ENCODE results near the gene AP3M1. TPM values are rescaled to one million over a fixed set of nuclear protein-coding genes. Genes with fewer than 3 reads are reported as not detected.
A peak's percentile ranks its signal among the peaks of the same experiment; 100 is the strongest.
"Not testable (repeated sequence)": the region's sequence is repeated elsewhere in the genome, so short reads cannot be mapped to it uniquely, and the experiment has no call there.

AP3M1 gene
- polyA plus RNA-seq = 10 to 100 TPM; 22.1 to 44.3 (median 39.8) TPM

GRCh38 chr10:74150204-74150989 is at the start of gene AP3M1:
TSS of gene AP3M1 (minus strand) at chr10:74150828. CDS start at chr10:74138379, 12,449 bp downstream.
- no peaks in the 10 kb centered on the region for H3K9me3 Mint-ChIP-seq
- peak within 1 kb of the TSS in 4 of 6 donors; percentile 53 to 78 (median 64) for H3K27ac Mint-ChIP-seq

GRCh38 chr10:74199315-74199714 is 48.7 kb upstream of the AP3M1 start:
- H3K9me3 Mint-ChIP-seq = no peaks in the 10 kb centered on the region
- no peaks in the 10 kb centered on the region for H3K27me3 Mint-ChIP-seq (ENCODE audit: low read depth in 3 of 3)
- H3K4me3 Mint-ChIP-seq = no peak overlapping the region
- H3K36me3 Mint-ChIP-seq = peaks cover 0 to 8% (median 7%) of the 10 kb centered on the region in 3 donors
- DNase-seq = no peak
- H3K27ac Mint-ChIP-seq = no peak overlapping the region
- peaks cover 2 to 8% of the 10 kb centered on the region in 2 donors for H3K4me1 Mint-ChIP-seq

More at GRCh38 chr10:74150204-74150989, at the start of gene AP3M1:
- DNase-seq = no peak
- H3K27me3 Mint-ChIP-seq (ENCODE audit: low read depth in 3 of 3) = peaks cover 0 to 2% (median 1%) of the 10 kb centered on the region in 3 donors
- H3K4me3 Mint-ChIP-seq = no peak within 1 kb of the TSS
- peaks cover 3 to 4% (median 3%) of the 10 kb centered on the region in 3 donors for H3K36me3 Mint-ChIP-seq
- H3K4me1 Mint-ChIP-seq = peaks cover 28 to 31% of the 10 kb centered on the region in 2 donors

- Mint-ChIP-seq H3K27me3 (ENCODE audit: low read depth in 3 of 3) (peaks cover 0 to 2% (median 0%) of the 10 kb centered on the region in 3 donors), H3K4me3 (no peak overlapping the region), H3K4me1 (peaks cover 9 to 17% of the 10 kb centered on the region in 2 donors), H3K36me3 (no peaks in the 10 kb centered on the region), H3K27ac (no peak overlapping the region), H3K9me3 (no peaks in the 10 kb centered on the region)
- no peak for DNase-seq
Observed at GRCh38 chr10:74194999-74195398, 44.4 kb upstream of the AP3M1 start.

GRCh38 chr10:74194545-74194944 is 43.9 kb upstream of the AP3M1 start:
- Mint-ChIP-seq H3K4me3 (no peak overlapping the region), H3K9me3 (no peaks in the 10 kb centered on the region), H3K27ac (peak overlapping the region in 1 of 6 donors; percentile 8), H3K4me1 (peaks cover 13 to 21% of the 10 kb centered on the region in 2 donors), H3K36me3 (no peaks in the 10 kb centered on the region), H3K27me3 (ENCODE audit: low read depth in 3 of 3) (peaks cover 0 to 2% (median 0%) of the 10 kb centered on the region in 3 donors)
- DNase-seq = no peak

- peaks cover 15 to 24% of the 10 kb centered on the region in 2 donors for H3K4me1 Mint-ChIP-seq
- DNase-seq = no peak
- no peaks in the 10 kb centered on the region for H3K9me3 Mint-ChIP-seq
- peaks cover 0 to 2% (median 2%) of the 10 kb centered on the region in 3 donors for H3K27me3 Mint-ChIP-seq (ENCODE audit: low read depth in 3 of 3)
- H3K36me3 Mint-ChIP-seq = no peaks in the 10 kb centered on the region
- H3K27ac Mint-ChIP-seq = peak overlapping the region; percentile 59 to 95 (median 88)
- peak overlapping the region; percentile 19 to 68 (median 65) for H3K4me3 Mint-ChIP-seq
Observed at GRCh38 chr10:74190494-74190893, 39.9 kb upstream of the AP3M1 start.

GRCh38 chr10:74189999-74190421 is 39.4 kb upstream of the AP3M1 start:
- H3K27me3 Mint-ChIP-seq (ENCODE audit: low read depth in 3 of 3) = peaks cover 0 to 2% (median 2%) of the 10 kb centered on the region in 3 donors
- no peaks in the 10 kb centered on the region for H3K9me3 Mint-ChIP-seq
- peak in 2 of 3 donors; percentile 16 to 26 for DNase-seq
- H3K4me3 Mint-ChIP-seq = peak overlapping the region; percentile 19 to 68 (median 65)
- H3K27ac Mint-ChIP-seq = peak overlapping the region; percentile 59 to 95 (median 88)
- peaks cover 15 to 23% of the 10 kb centered on the region in 2 donors for H3K4me1 Mint-ChIP-seq
- no peaks in the 10 kb centered on the region for H3K36me3 Mint-ChIP-seq

GRCh38 chr10:74188617-74189016 is 38.0 kb upstream of the AP3M1 start:
- H3K36me3 Mint-ChIP-seq; H3K27me3 Mint-ChIP-seq (ENCODE audit: low read depth in 3 of 3); DNase-seq; H3K4me3 Mint-ChIP-seq; H3K27ac Mint-ChIP-seq; H3K9me3 Mint-ChIP-seq: not testable (repeated sequence)
- peaks cover 13 to 14% of the 10 kb centered on the region in 2 donors for H3K4me1 Mint-ChIP-seq

GRCh38 chr10:74187237-74187636 is 36.6 kb upstream of the AP3M1 start:
- H3K27me3 Mint-ChIP-seq (ENCODE audit: low read depth in 3 of 3) = peaks cover 0 to 2% (median 0%) of the 10 kb centered on the region in 3 donors
- H3K4me1 Mint-ChIP-seq = peaks cover 13 to 14% of the 10 kb centered on the region in 2 donors
- no peaks in the 10 kb centered on the region for H3K9me3 Mint-ChIP-seq

GRCh38 chr10:74186678-74187077 is 36.0 kb upstream of the AP3M1 start:
- Mint-ChIP-seq H3K36me3 (no peaks in the 10 kb centered on the region), H3K4me1 (peaks cover 13 to 14% of the 10 kb centered on the region in 2 donors), H3K4me3 (no peak overlapping the region), H3K27me3 (ENCODE audit: low read depth in 3 of 3) (peaks cover 0 to 2% (median 0%) of the 10 kb centered on the region in 3 donors), H3K9me3 (no peaks in the 10 kb centered on the region), H3K27ac (no peak overlapping the region)
- DNase-seq = no peak

More at GRCh38 chr10:74187237-74187636, 36.6 kb upstream of the AP3M1 start:
- no peak for DNase-seq
- Mint-ChIP-seq H3K4me3 (no peak overlapping the region), H3K36me3 (no peaks in the 10 kb centered on the region), H3K27ac (no peak overlapping the region)

- Mint-ChIP-seq H3K27me3 (ENCODE audit: low read depth in 3 of 3) (peaks cover 0 to 4% (median 1%) of the 10 kb centered on the region in 3 donors), H3K4me1 (peaks cover 15 to 27% of the 10 kb centered on the region in 2 donors), H3K4me3 (no peak overlapping the region), H3K36me3 (no peaks in the 10 kb centered on the region), H3K9me3 (no peaks in the 10 kb centered on the region), H3K27ac (peak overlapping the region in 3 of 6 donors; percentile 37 to 50 (median 48))
- no peak for DNase-seq
Observed at GRCh38 chr10:74179111-74179710, 28.6 kb upstream of the AP3M1 start.

GRCh38 chr10:74178042-74178791 is 27.6 kb upstream of the AP3M1 start:
- Mint-ChIP-seq H3K27me3 (ENCODE audit: low read depth in 3 of 3) (peaks cover 0 to 4% (median 1%) of the 10 kb centered on the region in 3 donors), H3K9me3 (no peaks in the 10 kb centered on the region), H3K4me1 (peaks cover 15 to 27% of the 10 kb centered on the region in 2 donors), H3K36me3 (no peaks in the 10 kb centered on the region), H3K27ac (peak overlapping the region in 5 of 6 donors; percentile 2 to 76 (median 48)), H3K4me3 (peak overlapping the region in 3 of 5 donors; percentile 24 to 38 (median 38))
- no peak for DNase-seq

GRCh38 chr10:74177140-74177677 is 26.6 kb upstream of the AP3M1 start:
- Mint-ChIP-seq H3K4me3 (peak overlapping the region; percentile 90 to 93 (median 93)), H3K27me3 (ENCODE audit: low read depth in 3 of 3) (peaks cover 0 to 4% (median 1%) of the 10 kb centered on the region in 3 donors), H3K4me1 (peaks cover 15 to 27% of the 10 kb centered on the region in 2 donors), H3K27ac (peak overlapping the region; percentile 85 to 95 (median 94)), H3K36me3 (no peaks in the 10 kb centered on the region), H3K9me3 (no peaks in the 10 kb centered on the region)
- no peak for DNase-seq
